ENCODE results near the gene PCBD1.
"Not testable (repeated sequence)": the region's sequence is repeated elsewhere in the genome, so short reads cannot be mapped to it uniquely, and the experiment has no call there.

The PCBD1 gene

GRCh38 chr10:70887804-70888800 is at the start of gene PCBD1:
PCBD1 (minus strand) TSS chr10:70888565; CDS start chr10:70888533, 32 bp downstream.
- DNase-seq = no peak

- no peak for DNase-seq
These were observed 49.3 kb upstream of the PCBD1 start for GRCh38 chr10:70937661-70938060.

- no peak for DNase-seq
These were observed 47.7 kb upstream of the PCBD1 start for GRCh38 chr10:70936111-70936510.

GRCh38 chr10:70935631-70936030 is 47.3 kb upstream of the PCBD1 start:
- no peak for DNase-seq

- DNase-seq = no peak
These were observed 46.8 kb upstream of the PCBD1 start for GRCh38 chr10:70935125-70935625.

- DNase-seq = no peak
These were observed 46.3 kb upstream of the PCBD1 start for GRCh38 chr10:70934701-70935100.

GRCh38 chr10:70932392-70933196 is 44.2 kb upstream of the PCBD1 start:
- DNase-seq = no peak

- no peak for DNase-seq
These were observed 42.9 kb upstream of the PCBD1 start for GRCh38 chr10:70931168-70931815.

- no peak for DNase-seq
These were observed 42.1 kb upstream of the PCBD1 start for GRCh38 chr10:70930263-70931000.

- no peak for DNase-seq
These were observed 39.8 kb upstream of the PCBD1 start for GRCh38 chr10:70928140-70928539.

GRCh38 chr10:70927189-70927943 is 39.0 kb upstream of the PCBD1 start:
- DNase-seq = no peak

- DNase-seq = no peak
These were observed 38.0 kb upstream of the PCBD1 start for GRCh38 chr10:70926226-70927000.

- DNase-seq = no peak
These were observed 37.2 kb upstream of the PCBD1 start for GRCh38 chr10:70925377-70926225.

GRCh38 chr10:70923696-70924095 is 35.3 kb upstream of the PCBD1 start:
- DNase-seq = no peak

GRCh38 chr10:70921285-70921684 is 32.9 kb upstream of the PCBD1 start:
- DNase-seq = no peak

- peak; percentile 36 for DNase-seq
These were observed 32.2 kb upstream of the PCBD1 start for GRCh38 chr10:70920519-70920918.

- not testable (repeated sequence) for DNase-seq
These were observed 31.5 kb upstream of the PCBD1 start for GRCh38 chr10:70919906-70920305.

- no peak for DNase-seq
These were observed 30.6 kb upstream of the PCBD1 start for GRCh38 chr10:70918851-70919530.

GRCh38 chr10:70917635-70918034 is 29.3 kb upstream of the PCBD1 start:
- DNase-seq = no peak

Measured in NCI-H2029 treated with DMSO at 0.1 percent for 48 hours (cell line).